K562 (cell line): Measurements from ENCODE around the gene GRAMD2A. TPM values are rescaled to one million over a fixed set of nuclear protein-coding genes. Genes with fewer than 3 reads are reported as not detected.

Source experiments
- DACH1 ChIP-seq: fragments of 450-650 bp; IDR thresholded peaks from 2 replicates; pipeline ENCODE4 v1.6.1; 2018; ENCODE audit not compliant: partially characterized antibody
- EP400 ChIP-seq: fragments of 450-650 bp; IDR thresholded peaks from 2 replicates; pipeline ENCODE4 v1.6.1; 2017; ENCODE audit warnings: antibody characterized with exemption, mild to moderate bottlenecking, moderate library complexity
- ETV6 ChIP-seq, 3 experiments: fragments of 150-350 bp in 1 of 3; sonication (generic) in 1 of 3; formaldehyde crosslinking in 1 of 3; IDR thresholded peaks; 2 replicates each; pipeline versions ENCODE4 v1.6.1 to v1.8.0; 2014 to 2022; ENCODE audit warnings: borderline replicate concordance in 2 of 3, low read depth in 2 of 3, antibody characterized with exemption in 1 of 3, low read length in 1 of 3, mild to moderate bottlenecking in 1 of 3, missing genetic modification reagents in 1 of 3
- GATAD2A ChIP-seq: fragments of 450-650 bp; IDR thresholded peaks from 2 replicates; pipeline ENCODE4 v1.6.1; 2017
- ILK ChIP-seq: fragments of 450-650 bp; IDR thresholded peaks from 2 replicates; pipeline ENCODE4 v1.6.1; 2016; ENCODE audit warnings: missing genetic modification characterization, low read depth, mild to moderate bottlenecking, missing compliant biosample characterization, moderate library complexity, borderline replicate concordance
- MXI1 ChIP-seq: IDR thresholded peaks from 2 replicates; pipeline ENCODE4 v1.6.1; 2011; ENCODE audit warnings: low read depth, mild to moderate bottlenecking, improper control_type of control experiment, low read length
- NCOA2 ChIP-seq, 2 experiments: fragments of 450-650 bp; IDR thresholded peaks; 2 replicates each; pipeline ENCODE4 v1.6.1; 2018; ENCODE audit warnings: mild to moderate bottlenecking in 2 of 2, moderate library complexity in 1 of 2; ENCODE audit not compliant: partially characterized antibody in 2 of 2
- SIN3B ChIP-seq: fragments of 450-650 bp; IDR thresholded peaks from 2 replicates; pipeline ENCODE4 v1.6.1; 2017; ENCODE audit warnings: low read depth, mild to moderate bottlenecking, moderate library complexity
- SOX6 ChIP-seq: fragments of 450-650 bp; IDR thresholded peaks from 2 replicates; pipeline ENCODE4 v1.6.1; 2014; ENCODE audit warnings: mild to moderate bottlenecking
- ZFP1 ChIP-seq: fragments of 450-650 bp; formaldehyde crosslinking; IDR thresholded peaks from 2 replicates; pipeline ENCODE4 v1.4.0; 2020; ENCODE audit warnings: mild to moderate bottlenecking, mixed read lengths
- ZNF408 ChIP-seq: fragments of 250-450 bp; sonication (Bioruptor Pico); IDR thresholded peaks from 2 replicates; pipeline ENCODE4 v1.4.0; 2020; ENCODE audit warnings: low read depth, mild to moderate bottlenecking, moderate library complexity
- ZNF57 ChIP-seq: fragments of 450-650 bp; formaldehyde crosslinking; IDR thresholded peaks from 2 replicates; pipeline ENCODE4 v1.4.0; 2020; ENCODE audit warnings: mild to moderate bottlenecking, moderate library complexity
- ZSCAN32 ChIP-seq: fragments of 450-650 bp; formaldehyde crosslinking; IDR thresholded peaks from 2 replicates; pipeline ENCODE4 v1.4.0; 2020; ENCODE audit warnings: mild to moderate bottlenecking, moderate library complexity
- polyA plus RNA-seq, 8 experiments: library from polyadenylated mRNA; depleted of rRNA in 4 of 8; stranded (reverse) in 5 of 8; unstranded in 3 of 8; fragments of >200 nt; fragmentation: Nextera tagmentation in 2 of 8; fragmentation: Illumina TruSeq in 1 of 8; extraction: Ambion mirVana in 2 of 8; extraction: Trizol in 1 of 8; gene quantifications; 2 replicates each; pipeline versions ENCODE4 v1.2.1 to v1.2.3, GENCODE V29; 2011 to 2014; ENCODE audit warnings: inconsistent platforms in 1 of 8, missing spikeins in 1 of 8
- total RNA-seq, 7 experiments: library from RNA; depleted of rRNA in 6 of 7; stranded (reverse); fragments of >200 nt in 6 of 7; fragmentation: Illumina TruSeq in 2 of 7; extraction: Trizol in 2 of 7; gene quantifications; 2 replicates each; pipeline versions ENCODE4 v1.2.1 to v1.2.3, GENCODE V29; 2011 to 2021; ENCODE audit warnings: low replicate concordance in 1 of 7
- TF ChIP-seq, protein P1 (sequence below): conservative IDR thresholded peaks from 2 replicates; pipeline ENCODE4 v1.6.1; 2011; ENCODE audit warnings: low read depth, mild to moderate bottlenecking, low read length; ENCODE audit not compliant: control insufficient read depth
- TF ChIP-seq, protein P2 (sequence below): fragments of 450-650 bp; IDR thresholded peaks from 2 replicates; pipeline ENCODE4 v1.6.1; 2018; ENCODE audit warnings: mild to moderate bottlenecking, low read depth; ENCODE audit not compliant: partially characterized antibody
- TF ChIP-seq, protein P3 (sequence below): fragments of 200-800 bp; sonication (Bioruptor generic); IDR thresholded peaks from 2 replicates; pipeline ENCODE4 v1.6.1; 2017; ENCODE audit warnings: missing genetic modification characterization, missing compliant biosample characterization
- TF ChIP-seq, protein P4 (sequence below), 2 experiments: fragments of 200-800 bp in 1 of 2; sonication (Bioruptor generic) in 1 of 2; sonication (generic) in 1 of 2; formaldehyde crosslinking in 1 of 2; IDR thresholded peaks in 1 of 2; conservative IDR thresholded peaks in 1 of 2; 2 replicates each; pipeline versions ENCODE4 v1.5.0 to v1.6.1; 2016 to 2020; ENCODE audit warnings: missing compliant biosample characterization in 1 of 2, missing genetic modification characterization in 1 of 2, missing genetic modification reagents in 1 of 2
- TF ChIP-seq, protein P5 (sequence below): fragments of 450-650 bp; IDR thresholded peaks from 2 replicates; pipeline ENCODE4 v1.6.1; 2014; ENCODE audit warnings: low read depth, mild to moderate bottlenecking, moderate library complexity, borderline replicate concordance

GRAMD2A gene
- total and polyA plus RNA-seq, 9 of the 15 experiments (the other 6 are each of a cell fraction or from before 2014, with no cell fraction given) = 0.08 to 0.22 TPM; not detected in 7

DNA sequence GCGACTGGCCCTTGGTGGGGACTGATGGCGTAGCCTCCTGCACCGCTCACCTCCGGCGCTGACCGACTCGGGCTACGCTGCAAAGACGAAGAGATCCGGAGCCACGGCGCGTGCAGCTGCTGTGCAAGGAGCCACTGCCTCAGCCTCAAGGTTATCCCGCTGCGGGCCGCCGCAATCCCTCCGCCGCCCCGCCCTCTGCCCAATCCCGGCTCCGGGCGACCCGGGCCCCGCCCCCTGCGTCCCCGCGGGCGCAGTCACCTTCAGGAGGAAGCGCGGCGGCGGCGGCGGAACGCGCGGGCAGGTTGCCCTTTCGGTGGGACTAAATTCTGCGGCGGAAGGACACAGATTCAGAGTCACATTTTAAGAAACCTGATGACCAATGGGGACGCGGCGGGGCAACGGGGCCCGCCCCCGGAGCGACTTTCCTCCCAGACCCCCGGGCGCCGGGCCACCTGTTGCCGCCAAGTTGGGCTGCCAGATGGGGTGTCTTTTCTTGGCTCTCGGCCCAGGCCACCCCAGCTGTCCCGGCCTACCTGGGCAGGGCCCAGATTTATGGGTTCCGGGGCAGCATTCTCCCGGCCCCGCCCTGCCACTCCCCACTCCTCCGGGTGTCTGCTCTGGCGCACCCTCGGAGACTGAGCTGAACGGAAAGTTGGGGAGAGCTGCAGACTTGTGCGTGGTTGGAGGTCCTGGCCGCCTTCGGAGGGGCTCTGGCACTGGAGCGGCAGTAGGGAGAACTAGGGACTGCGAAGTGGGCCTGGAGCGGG lies 33.7 kb upstream of the GRAMD2A start, which contains the start of gene PKM (continued):
- peak; percentile 26 for TF ChIP-seq EP400
- no peak for TF ChIP-seq ZFP1 (CRISPR knock-in tag)
- no peak for TF ChIP-seq ZNF408 (CRISPR knock-in tag)
- TF ChIP-seq, protein P1, sequence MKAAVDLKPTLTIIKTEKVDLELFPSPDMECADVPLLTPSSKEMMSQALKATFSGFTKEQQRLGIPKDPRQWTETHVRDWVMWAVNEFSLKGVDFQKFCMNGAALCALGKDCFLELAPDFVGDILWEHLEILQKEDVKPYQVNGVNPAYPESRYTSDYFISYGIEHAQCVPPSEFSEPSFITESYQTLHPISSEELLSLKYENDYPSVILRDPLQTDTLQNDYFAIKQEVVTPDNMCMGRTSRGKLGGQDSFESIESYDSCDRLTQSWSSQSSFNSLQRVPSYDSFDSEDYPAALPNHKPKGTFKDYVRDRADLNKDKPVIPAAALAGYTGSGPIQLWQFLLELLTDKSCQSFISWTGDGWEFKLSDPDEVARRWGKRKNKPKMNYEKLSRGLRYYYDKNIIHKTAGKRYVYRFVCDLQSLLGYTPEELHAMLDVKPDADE = 0 out of 2 replicates have a peak, but pooled peaks have one; percentile 63
- TF ChIP-seq, protein P2, sequence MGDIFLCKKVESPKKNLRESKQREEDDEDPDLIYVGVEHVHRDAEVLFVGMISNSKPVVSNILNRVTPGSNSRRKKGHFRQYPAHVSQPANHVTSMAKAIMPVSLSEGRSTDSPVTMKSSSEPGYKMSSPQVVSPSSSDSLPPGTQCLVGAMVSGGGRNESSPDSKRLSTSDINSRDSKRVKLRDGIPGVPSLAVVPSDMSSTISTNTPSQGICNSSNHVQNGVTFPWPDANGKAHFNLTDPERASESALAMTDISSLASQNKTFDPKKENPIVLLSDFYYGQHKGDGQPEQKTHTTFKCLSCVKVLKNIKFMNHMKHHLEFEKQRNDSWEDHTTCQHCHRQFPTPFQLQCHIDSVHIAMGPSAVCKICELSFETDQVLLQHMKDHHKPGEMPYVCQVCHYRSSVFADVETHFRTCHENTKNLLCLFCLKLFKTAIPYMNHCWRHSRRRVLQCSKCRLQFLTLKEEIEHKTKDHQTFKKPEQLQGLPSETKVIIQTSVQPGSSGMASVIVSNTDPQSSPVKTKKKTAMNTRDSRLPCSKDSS = no peak
- peak; percentile 50; the same call in 1 of the 2 replicates for TF ChIP-seq SIN3B
- no peak for TF ChIP-seq NCOA2 (IDR thresholded peaks at IDR 0.05; ENCODE audit: partially characterized antibody in 2 of 2)
- no peak for TF ChIP-seq DACH1
- TF ChIP-seq, protein P3, sequence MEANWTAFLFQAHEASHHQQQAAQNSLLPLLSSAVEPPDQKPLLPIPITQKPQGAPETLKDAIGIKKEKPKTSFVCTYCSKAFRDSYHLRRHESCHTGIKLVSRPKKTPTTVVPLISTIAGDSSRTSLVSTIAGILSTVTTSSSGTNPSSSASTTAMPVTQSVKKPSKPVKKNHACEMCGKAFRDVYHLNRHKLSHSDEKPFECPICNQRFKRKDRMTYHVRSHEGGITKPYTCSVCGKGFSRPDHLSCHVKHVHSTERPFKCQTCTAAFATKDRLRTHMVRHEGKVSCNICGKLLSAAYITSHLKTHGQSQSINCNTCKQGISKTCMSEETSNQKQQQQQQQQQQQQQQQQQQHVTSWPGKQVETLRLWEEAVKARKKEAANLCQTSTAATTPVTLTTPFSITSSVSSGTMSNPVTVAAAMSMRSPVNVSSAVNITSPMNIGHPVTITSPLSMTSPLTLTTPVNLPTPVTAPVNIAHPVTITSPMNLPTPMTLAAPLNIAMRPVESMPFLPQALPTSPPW = peak; percentile 77
- TF ChIP-seq, protein P4, sequence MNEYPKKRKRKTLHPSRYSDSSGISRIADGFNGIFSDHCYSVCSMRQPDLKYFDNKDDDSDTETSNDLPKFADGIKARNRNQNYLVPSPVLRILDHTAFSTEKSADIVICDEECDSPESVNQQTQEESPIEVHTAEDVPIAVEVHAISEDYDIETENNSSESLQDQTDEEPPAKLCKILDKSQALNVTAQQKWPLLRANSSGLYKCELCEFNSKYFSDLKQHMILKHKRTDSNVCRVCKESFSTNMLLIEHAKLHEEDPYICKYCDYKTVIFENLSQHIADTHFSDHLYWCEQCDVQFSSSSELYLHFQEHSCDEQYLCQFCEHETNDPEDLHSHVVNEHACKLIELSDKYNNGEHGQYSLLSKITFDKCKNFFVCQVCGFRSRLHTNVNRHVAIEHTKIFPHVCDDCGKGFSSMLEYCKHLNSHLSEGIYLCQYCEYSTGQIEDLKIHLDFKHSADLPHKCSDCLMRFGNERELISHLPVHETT (CRISPR knock-in tag; conservative IDR thresholded peaks at IDR 0.05 in 1 of 2, IDR thresholded peaks at IDR 0.05 in 1 of 2) = peak in 1 of 2 experiments; percentile 58; a peak in 1 of 4 replicates
- TF ChIP-seq MXI1 = 0 out of 2 replicates have a peak, but pooled peaks have one; percentile 59
- no peak for TF ChIP-seq ZSCAN32
- no peak for TF ChIP-seq ILK (tag)
- TF ChIP-seq ETV6 (IDR thresholded peaks at IDR 0.05; ENCODE audit: borderline replicate concordance in 1 of 2, low read depth in 2 of 2, low read length in 1 of 2) = no peak
- TF ChIP-seq ETV6 (CRISPR knock-in tag; IDR thresholded peaks at IDR 0.05; ENCODE audit: borderline replicate concordance) = no peak
- TF ChIP-seq ZNF57 (CRISPR knock-in tag) = no peak
- TF ChIP-seq, protein P5, sequence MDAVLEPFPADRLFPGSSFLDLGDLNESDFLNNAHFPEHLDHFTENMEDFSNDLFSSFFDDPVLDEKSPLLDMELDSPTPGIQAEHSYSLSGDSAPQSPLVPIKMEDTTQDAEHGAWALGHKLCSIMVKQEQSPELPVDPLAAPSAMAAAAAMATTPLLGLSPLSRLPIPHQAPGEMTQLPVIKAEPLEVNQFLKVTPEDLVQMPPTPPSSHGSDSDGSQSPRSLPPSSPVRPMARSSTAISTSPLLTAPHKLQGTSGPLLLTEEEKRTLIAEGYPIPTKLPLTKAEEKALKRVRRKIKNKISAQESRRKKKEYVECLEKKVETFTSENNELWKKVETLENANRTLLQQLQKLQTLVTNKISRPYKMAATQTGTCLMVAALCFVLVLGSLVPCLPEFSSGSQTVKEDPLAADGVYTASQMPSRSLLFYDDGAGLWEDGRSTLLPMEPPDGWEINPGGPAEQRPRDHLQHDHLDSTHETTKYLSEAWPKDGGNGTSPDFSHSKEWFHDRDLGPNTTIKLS = no peak; the same call in 1 of the 2 replicates
- 0 out of 2 replicates have a peak, but pooled peaks have one; percentile 61 for TF ChIP-seq GATAD2A
- peak; percentile 70 for TF ChIP-seq SOX6
